Endothelial cell (in vitro differentiated cells): Measurements from ENCODE around the gene THBD. TPM values are rescaled to one million over a fixed set of nuclear protein-coding genes. Genes with fewer than 3 reads are reported as not detected.

Experiments used
- DNase-seq: peaks from one replicate; pipeline ENCODE4 v3.0.0; 2021; ENCODE audit warnings: low spot score
- H3K27ac Mint-ChIP-seq: one replicate; pipeline ENCODE4 v1.8.0; 2021; ENCODE audit warnings: mixed read lengths, inconsistent platforms; ENCODE audit not compliant: unreplicated experiment
- H3K27me3 Mint-ChIP-seq: one replicate; pipeline ENCODE4 v1.8.0; 2021; ENCODE audit warnings: mild to moderate bottlenecking, moderate library complexity, mixed read lengths, inconsistent platforms; ENCODE audit not compliant: unreplicated experiment
- H3K36me3 Mint-ChIP-seq: one replicate; pipeline ENCODE4 v1.8.0; 2021; ENCODE audit warnings: mild to moderate bottlenecking, low read depth, mixed read lengths, inconsistent platforms; ENCODE audit not compliant: unreplicated experiment
- H3K4me1 Mint-ChIP-seq: one replicate; pipeline ENCODE4 v1.8.0; 2021; ENCODE audit warnings: mild to moderate bottlenecking, mixed read lengths, inconsistent platforms; ENCODE audit not compliant: unreplicated experiment
- H3K4me3 Mint-ChIP-seq: one replicate; pipeline ENCODE4 v1.8.0; 2021; ENCODE audit warnings: mild to moderate bottlenecking, mixed read lengths, inconsistent platforms; ENCODE audit not compliant: unreplicated experiment
- H3K9me3 Mint-ChIP-seq: one replicate; pipeline ENCODE4 v1.8.0; 2021; ENCODE audit warnings: mixed read lengths, inconsistent platforms; ENCODE audit not compliant: unreplicated experiment
- total RNA-seq: library from RNA; stranded (reverse); fragmentation: NEBNext Ultra II Directional; extraction: Animal tissue kit (Norgen Biotek cat#: 25700); gene quantifications from one replicate; pipeline ENCODE4 v1.2.1, GENCODE V29; 2021; ENCODE audit not compliant: unreplicated experiment
- TF ChIP-seq, protein P1 (sequence below): fragments of 200-600 bp; sonication (generic); IDR thresholded peaks from one replicate; pipeline ENCODE4 v1.5.0; 2021; ENCODE audit warnings: antibody characterized with exemption; ENCODE audit not compliant: unreplicated experiment

THBD gene
- total RNA-seq, 1 donor from 2014 or later = 90.4 TPM

DNA sequence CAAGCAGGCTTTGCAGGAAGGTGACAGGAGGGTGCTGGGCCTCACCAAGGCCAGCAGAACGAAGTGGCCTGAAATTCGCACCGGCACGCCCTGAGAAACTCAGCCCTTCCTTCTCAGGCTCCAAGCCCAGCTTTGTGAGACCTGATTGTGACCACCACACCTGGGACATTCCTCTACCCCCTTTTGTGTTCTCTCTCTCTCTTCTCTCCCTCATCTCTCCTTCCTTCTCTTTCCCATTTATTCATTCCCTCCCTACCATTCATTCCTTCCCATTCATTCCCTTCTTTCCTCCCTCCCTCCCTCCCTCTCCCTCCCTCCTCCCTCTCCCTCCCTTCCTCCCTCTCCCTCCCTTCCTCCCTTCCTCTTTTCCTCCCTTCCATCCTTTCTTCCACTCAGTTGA, 27.8 kb upstream of the THBD start:
- Mint-ChIP-seq H3K27ac (no peak overlapping the region), H3K9me3 (no peaks in the 10 kb centered on the region), H3K4me3 (no peak overlapping the region), H3K4me1 (peaks cover 49% of the 10 kb centered on the region), H3K27me3 (peaks cover 2% of the 10 kb centered on the region), H3K36me3 (peaks cover 9% of the 10 kb centered on the region)
- no peak for DNase-seq
- TF ChIP-seq, protein P1, sequence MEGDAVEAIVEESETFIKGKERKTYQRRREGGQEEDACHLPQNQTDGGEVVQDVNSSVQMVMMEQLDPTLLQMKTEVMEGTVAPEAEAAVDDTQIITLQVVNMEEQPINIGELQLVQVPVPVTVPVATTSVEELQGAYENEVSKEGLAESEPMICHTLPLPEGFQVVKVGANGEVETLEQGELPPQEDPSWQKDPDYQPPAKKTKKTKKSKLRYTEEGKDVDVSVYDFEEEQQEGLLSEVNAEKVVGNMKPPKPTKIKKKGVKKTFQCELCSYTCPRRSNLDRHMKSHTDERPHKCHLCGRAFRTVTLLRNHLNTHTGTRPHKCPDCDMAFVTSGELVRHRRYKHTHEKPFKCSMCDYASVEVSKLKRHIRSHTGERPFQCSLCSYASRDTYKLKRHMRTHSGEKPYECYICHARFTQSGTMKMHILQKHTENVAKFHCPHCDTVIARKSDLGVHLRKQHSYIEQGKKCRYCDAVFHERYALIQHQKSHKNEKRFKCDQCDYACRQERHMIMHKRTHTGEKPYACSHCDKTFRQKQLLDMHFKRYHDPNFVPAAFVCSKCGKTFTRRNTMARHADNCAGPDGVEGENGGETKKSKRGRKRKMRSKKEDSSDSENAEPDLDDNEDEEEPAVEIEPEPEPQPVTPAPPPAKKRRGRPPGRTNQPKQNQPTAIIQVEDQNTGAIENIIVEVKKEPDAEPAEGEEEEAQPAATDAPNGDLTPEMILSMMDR = no peak

DNA sequence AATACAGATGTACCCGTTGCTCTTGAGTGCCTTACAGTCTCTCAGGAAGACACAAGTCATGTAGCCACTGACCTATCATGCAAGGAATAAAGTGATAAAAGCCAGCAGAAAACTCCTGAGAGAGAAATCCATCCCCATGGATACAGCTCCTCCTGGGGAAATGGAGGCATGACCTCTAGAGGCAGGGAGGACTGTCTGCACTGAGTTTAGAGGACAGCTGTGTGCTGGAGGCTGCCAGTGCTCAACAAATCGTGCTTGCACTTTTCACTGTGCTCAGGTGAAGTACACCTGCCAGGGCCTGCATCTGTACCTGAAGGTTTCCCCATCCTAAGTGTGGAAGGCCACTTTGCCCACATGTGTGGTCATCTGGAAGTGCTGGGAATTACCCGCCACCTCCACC, 24.6 kb upstream of the THBD start:
- Mint-ChIP-seq H3K27ac (no peak overlapping the region), H3K9me3 (no peaks in the 10 kb centered on the region), H3K4me3 (no peak overlapping the region), H3K36me3 (no peaks in the 10 kb centered on the region), H3K4me1 (peaks cover 23% of the 10 kb centered on the region), H3K27me3 (peaks cover 2% of the 10 kb centered on the region)
- DNase-seq = no peak
- TF ChIP-seq, protein P1 = no peak

DNA sequence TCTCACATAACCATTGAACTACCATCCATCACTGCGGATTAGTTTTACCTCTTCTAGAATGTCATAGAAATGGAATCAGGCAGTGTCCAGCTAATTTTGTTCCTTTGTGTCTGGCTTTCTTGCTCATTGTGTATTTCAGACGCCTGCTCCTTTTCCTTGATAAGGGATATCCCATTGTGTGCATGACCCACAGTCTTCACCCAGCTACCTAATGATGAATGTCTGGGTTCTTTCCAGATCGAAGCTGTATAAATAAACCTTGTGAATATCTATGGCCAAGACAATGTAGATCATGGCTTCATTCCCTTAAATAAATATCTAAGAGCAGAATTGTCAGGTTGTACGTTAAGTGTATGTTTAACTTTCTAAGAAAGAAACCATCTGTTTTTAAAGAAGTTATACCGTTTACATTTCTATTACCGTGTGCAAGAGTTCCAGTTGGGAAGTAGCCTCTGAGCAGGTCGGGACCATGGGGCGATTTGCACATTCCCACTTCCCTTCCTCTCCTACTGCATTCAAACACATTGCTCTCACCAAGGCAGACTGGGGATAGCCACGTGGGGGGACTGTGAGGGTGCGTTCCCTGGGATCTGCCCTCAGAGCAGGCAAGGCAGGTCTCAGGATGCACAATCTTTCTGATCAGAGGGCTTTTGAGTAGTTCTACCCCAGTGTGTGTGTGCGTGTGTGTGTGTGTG, 23.6 kb upstream of the THBD start:
- H3K27ac Mint-ChIP-seq = no peak overlapping the region
- no peak overlapping the region for H3K4me3 Mint-ChIP-seq
- H3K36me3 Mint-ChIP-seq = no peaks in the 10 kb centered on the region
- H3K4me1 Mint-ChIP-seq = peaks cover 14% of the 10 kb centered on the region
- no peak for DNase-seq
- TF ChIP-seq, protein P1 = no peak
- H3K9me3 Mint-ChIP-seq = no peaks in the 10 kb centered on the region
- H3K27me3 Mint-ChIP-seq = no peaks in the 10 kb centered on the region

DNA sequence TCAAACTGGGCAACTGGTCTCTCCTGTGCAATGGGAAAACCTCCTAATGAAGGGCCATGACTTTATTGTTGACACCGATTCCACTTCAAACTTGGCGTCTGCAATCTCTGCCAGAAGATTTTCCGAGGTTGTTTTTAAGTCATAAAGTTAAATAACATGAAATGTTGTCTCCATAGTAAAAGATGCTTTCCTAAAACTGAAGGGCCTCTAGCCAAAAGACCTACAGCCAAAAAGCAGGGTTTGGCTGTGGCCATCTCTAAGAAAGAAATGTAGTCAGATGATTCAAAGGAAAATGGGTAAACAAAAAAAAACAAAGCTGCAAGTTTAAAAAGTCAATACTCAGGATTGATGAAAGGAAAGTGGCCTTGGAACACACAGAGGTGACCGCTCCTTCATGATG, 22.5 kb upstream of the THBD start:
- Mint-ChIP-seq H3K36me3 (no peaks in the 10 kb centered on the region), H3K4me3 (no peak overlapping the region), H3K27me3 (no peaks in the 10 kb centered on the region), H3K4me1 (peaks cover 9% of the 10 kb centered on the region), H3K9me3 (no peaks in the 10 kb centered on the region), H3K27ac (no peak overlapping the region)
- no peak for DNase-seq
- TF ChIP-seq, protein P1 = no peak

DNA sequence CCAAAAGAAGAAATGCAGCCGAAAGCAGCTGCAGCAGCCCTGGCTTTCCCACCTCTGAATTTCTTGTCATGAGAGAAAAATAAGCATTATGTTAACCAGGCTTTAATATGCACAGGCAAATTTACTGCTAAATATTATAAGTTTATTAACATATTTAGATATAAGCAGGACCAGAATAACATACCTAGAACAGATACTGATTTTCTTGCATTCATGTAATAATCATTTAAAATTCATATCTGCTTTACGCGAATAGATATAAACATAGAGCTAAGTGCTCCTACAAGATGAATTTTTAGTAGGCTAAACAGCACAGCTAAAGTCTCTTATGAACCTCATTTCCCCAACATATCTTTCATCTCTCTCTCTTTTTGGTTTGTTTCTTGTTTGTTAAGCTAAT, 21.9 kb upstream of the THBD start:
- Mint-ChIP-seq H3K36me3 (no peaks in the 10 kb centered on the region), H3K4me1 (peaks cover 6% of the 10 kb centered on the region), H3K4me3 (no peak overlapping the region), H3K27ac (no peak overlapping the region), H3K27me3 (no peaks in the 10 kb centered on the region), H3K9me3 (no peaks in the 10 kb centered on the region)
- DNase-seq = no peak
- TF ChIP-seq, protein P1 = no peak
